ENCODE results near the gene AGBL3. TPM values are rescaled to one million over a fixed set of nuclear protein-coding genes. Genes with fewer than 3 reads are reported as not detected.

AGBL3 gene
- total RNA-seq, 4 donors from 2014 or later, result 0.35 to 3.6 (median 0.55) TPM

DNA sequence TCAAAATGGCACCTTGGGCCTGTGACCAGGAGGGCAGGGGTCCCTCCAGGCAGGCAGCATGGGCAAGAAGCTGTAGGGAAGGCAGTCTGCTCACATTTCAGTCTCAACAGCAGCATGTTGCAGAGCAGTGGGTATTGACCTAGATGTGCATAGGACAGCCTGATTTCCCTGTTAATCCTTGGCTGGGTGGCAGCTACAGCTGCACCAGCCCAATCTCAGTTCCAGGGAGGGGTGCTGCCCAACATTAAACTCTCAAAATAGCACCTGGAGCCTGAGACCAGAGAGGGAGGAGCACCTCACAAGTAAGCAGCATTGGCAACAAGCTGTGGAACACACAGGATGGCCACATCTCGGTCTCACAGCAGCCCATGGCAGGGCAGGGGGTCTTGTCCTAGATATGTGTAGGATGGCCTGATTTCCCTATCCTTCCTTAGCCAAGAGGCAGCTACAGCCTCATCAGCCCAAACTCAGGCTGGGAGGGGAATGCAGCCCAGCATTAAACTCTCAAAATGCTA, 171.9 kb downstream of the AGBL3 start:
- Histone ChIP-seq H3K9me3 (peaks cover 0 to 22% (median 6%) of the 10 kb centered on the region in 3 donors), H3K4me1 (peaks cover 0 to 44% (median 28%) of the 10 kb centered on the region in 3 donors), H3K27me3 (no peaks in the 10 kb centered on the region), H3K36me3 (peaks cover 0 to 18% (median 0%) of the 10 kb centered on the region in 3 donors), H3K4me3 (no peak overlapping the region), H3K27ac (peak overlapping the region in 2 of 4 donors; percentile 54 to 60)
- 92 to 100% methylated on average over 1 of the region's 1 CpG for WGBS, 2 donors
- intact Hi-C loops (cut with DNase I), result no loop called here
- TF ChIP-seq CTCF (IDR thresholded peaks at IDR 0.05) (no peak), POLR2A (IDR thresholded peaks at IDR 0.05) (no peak)
- DNase-seq, result no peak

GRCh38 chr7:135158874-135159273, 172.6 kb downstream of the AGBL3 start:
- 77 to 87% methylated on average over 6 of the region's 6 CpGs for WGBS, 2 donors
- Histone ChIP-seq H3K9me3 (peaks cover 0 to 22% (median 6%) of the 10 kb centered on the region in 3 donors), H3K4me1 (peaks cover 0 to 44% (median 28%) of the 10 kb centered on the region in 3 donors), H3K4me3 (no peak overlapping the region), H3K27ac (peak overlapping the region in 3 of 4 donors; percentile 16 to 60 (median 54)), H3K27me3 (no peaks in the 10 kb centered on the region), H3K36me3 (peaks cover 0 to 25% (median 0%) of the 10 kb centered on the region in 3 donors)
- DNase-seq, result no peak
- intact Hi-C loops (cut with DNase I), result no loop called here
- TF ChIP-seq POLR2A (IDR thresholded peaks at IDR 0.05), result no peak

DNA sequence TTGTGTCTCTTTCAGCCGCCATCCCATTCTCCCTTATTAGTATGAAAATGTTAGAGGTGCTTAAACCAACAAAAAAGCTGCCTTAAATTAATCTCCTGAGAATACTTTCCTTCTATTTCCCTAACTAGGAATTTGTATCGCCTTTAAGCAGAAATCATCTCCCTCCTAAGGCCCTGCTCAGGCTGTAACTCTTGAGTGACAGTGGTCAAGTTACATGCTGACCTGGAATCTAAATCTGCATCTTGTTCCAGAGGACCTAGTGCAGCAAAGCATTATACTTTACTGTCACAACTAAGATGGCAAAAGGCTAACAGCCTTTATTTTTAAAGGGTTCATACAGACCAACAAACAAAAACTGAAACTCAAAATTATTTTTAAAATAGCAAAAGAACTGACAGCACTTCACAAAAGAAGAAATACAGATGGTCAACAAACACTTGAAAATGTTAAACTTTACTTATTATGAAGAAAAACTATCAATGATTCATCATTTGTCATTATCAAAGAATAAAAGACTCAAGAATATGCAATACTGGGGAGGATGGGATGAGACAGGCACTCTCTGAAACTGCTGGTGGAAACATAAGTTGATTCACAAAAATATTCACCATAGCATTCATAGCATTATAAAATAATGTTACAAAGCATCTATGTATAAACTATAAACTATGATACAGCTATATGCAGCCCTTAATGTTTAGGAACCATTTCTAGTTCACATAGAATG, 173.2 kb downstream of the AGBL3 start:
- peaks cover 0 to 46% (median 28%) of the 10 kb centered on the region in 3 donors for H3K4me1 ChIP-seq
- peaks cover 0 to 22% (median 6%) of the 10 kb centered on the region in 3 donors for H3K9me3 ChIP-seq
- TF ChIP-seq CTCF (IDR thresholded peaks at IDR 0.05) (no peak), POLR2A (IDR thresholded peaks at IDR 0.05) (no peak)
- peaks cover 0 to 31% (median under 1%) of the 10 kb centered on the region in 3 donors for H3K36me3 ChIP-seq
- peak overlapping the region in 3 of 4 donors; percentile 49 to 69 (median 60) for H3K27ac ChIP-seq
- DNase-seq, result no peak
- WGBS, 2 donors, result 90 to 92% methylated on average over 2 of the region's 2 CpGs
- intact Hi-C loops (cut with DNase I), result loop anchor here (10.0 kb wide), 2 partner anchors 175 to 475 kb away; partner anchors contain the start of gene AGBL3
- no peaks in the 10 kb centered on the region for H3K27me3 ChIP-seq
- H3K4me3 ChIP-seq, result no peak overlapping the region

- H3K9me3 ChIP-seq, result peaks cover 0 to 21% (median 6%) of the 10 kb centered on the region in 3 donors
- H3K27me3 ChIP-seq, result no peaks in the 10 kb centered on the region
- no peak for DNase-seq
- H3K4me1 ChIP-seq, result peaks cover 0 to 54% (median 28%) of the 10 kb centered on the region in 3 donors
- H3K27ac ChIP-seq, result peak overlapping the region in 3 of 4 donors; percentile 60 to 69 (median 62)
- WGBS, 2 donors, result 55 to 67% methylated on average over 5 of the region's 5 CpGs
- no peak overlapping the region for H3K4me3 ChIP-seq
- intact Hi-C loops (cut with DNase I), result loop anchor here (10.0 kb wide), 2 partner anchors 175 to 475 kb away; partner anchors contain the start of gene AGBL3
- peaks cover 7 to 39% (median 8%) of the 10 kb centered on the region in 3 donors for H3K36me3 ChIP-seq
- TF ChIP-seq CTCF (IDR thresholded peaks at IDR 0.05) (no peak), POLR2A (IDR thresholded peaks at IDR 0.05) (no peak)
Observed at GRCh38 chr7:135160098-135160857, 174.0 kb downstream of the AGBL3 start.

GRCh38 chr7:135160858-135161653, 174.7 kb downstream of the AGBL3 start:
- TF ChIP-seq POLR2A (IDR thresholded peaks at IDR 0.05), result no peak
- peak in 2 of 6 experiments; percentile 7 to 11 for TF ChIP-seq CTCF (IDR thresholded peaks at IDR 0.05)
- no peak overlapping the region for H3K4me3 ChIP-seq
- H3K4me1 ChIP-seq, result peaks cover 0 to 59% (median 32%) of the 10 kb centered on the region in 3 donors
- peaks cover 10 to 47% (median 14%) of the 10 kb centered on the region in 3 donors for H3K36me3 ChIP-seq
- H3K27me3 ChIP-seq, result no peaks in the 10 kb centered on the region
- H3K27ac ChIP-seq, result peak overlapping the region in 3 of 4 donors; percentile 60 to 69 (median 62)
- intact Hi-C loops (cut with DNase I), result loop anchor here (10.0 kb wide), 2 partner anchors 176 to 476 kb away; partner anchors contain the start of gene AGBL3
- DNase-seq, result no peak
- peaks cover 0 to 13% (median 6%) of the 10 kb centered on the region in 3 donors for H3K9me3 ChIP-seq
- 58 to 66% methylated on average over 9 of the region's 9 CpGs for WGBS, 2 donors
